ENCODE results near the gene PROM1. TPM values are rescaled to one million over a fixed set of nuclear protein-coding genes. Genes with fewer than 3 reads are reported as not detected.

PROM1 gene
- total RNA-seq, 2 experiments from 2014 or later: 0.34 to 0.56 TPM

- no peak overlapping the region for H3K4me3 Mint-ChIP-seq
- no peak overlapping the region for H3K27ac Mint-ChIP-seq
- peaks cover 10% of the 10 kb centered on the region for H3K27me3 Mint-ChIP-seq
- no peaks in the 10 kb centered on the region for H3K4me1 Mint-ChIP-seq
- H3K9me3 Mint-ChIP-seq: no peaks in the 10 kb centered on the region
- H3K36me3 Mint-ChIP-seq: no peaks in the 10 kb centered on the region
- no peak for DNase-seq
These were observed 107.1 kb downstream of the PROM1 start for GRCh38 chr4:15976456-15977447.

- H3K36me3 Mint-ChIP-seq: no peaks in the 10 kb centered on the region
- no peak overlapping the region for H3K4me3 Mint-ChIP-seq
- no peaks in the 10 kb centered on the region for H3K4me1 Mint-ChIP-seq
- no peak for DNase-seq
- H3K27me3 Mint-ChIP-seq: no peaks in the 10 kb centered on the region
- no peaks in the 10 kb centered on the region for H3K9me3 Mint-ChIP-seq
- no peak overlapping the region for H3K27ac Mint-ChIP-seq
These were observed 112.6 kb downstream of the PROM1 start for GRCh38 chr4:15971068-15971801.

GRCh38 chr4:15968551-15969300 lies 115.1 kb downstream of the PROM1 start:
- no peak overlapping the region for H3K27ac Mint-ChIP-seq
- H3K9me3 Mint-ChIP-seq: no peaks in the 10 kb centered on the region
- H3K4me3 Mint-ChIP-seq: no peak overlapping the region
- no peaks in the 10 kb centered on the region for H3K27me3 Mint-ChIP-seq
- no peak for DNase-seq
- peaks cover 5% of the 10 kb centered on the region for H3K4me1 Mint-ChIP-seq
- no peaks in the 10 kb centered on the region for H3K36me3 Mint-ChIP-seq

GRCh38 chr4:15965325-15965724 lies 118.5 kb downstream of the PROM1 start:
- Mint-ChIP-seq H3K27me3 (no peaks in the 10 kb centered on the region), H3K4me3 (no peak overlapping the region), H3K27ac (no peak overlapping the region), H3K4me1 (peaks cover 30% of the 10 kb centered on the region), H3K36me3 (no peaks in the 10 kb centered on the region), H3K9me3 (no peaks in the 10 kb centered on the region)
- no peak for DNase-seq

GRCh38 chr4:15964159-15964558 lies 119.7 kb downstream of the PROM1 start:
- peak overlapping the region; percentile 66 for H3K27ac Mint-ChIP-seq
- H3K4me1 Mint-ChIP-seq: peaks cover 30% of the 10 kb centered on the region

GRCh38 chr4:15963576-15963975 lies 120.2 kb downstream of the PROM1 start:
- DNase-seq: peak; percentile 80
- Mint-ChIP-seq H3K4me3 (peak overlapping the region; percentile 75), H3K27me3 (no peaks in the 10 kb centered on the region), H3K27ac (peak overlapping the region; percentile 91), H3K4me1 (peaks cover 36% of the 10 kb centered on the region), H3K36me3 (no peaks in the 10 kb centered on the region), H3K9me3 (no peaks in the 10 kb centered on the region)

More at GRCh38 chr4:15964159-15964558, 119.7 kb downstream of the PROM1 start:
- DNase-seq: no peak
- H3K36me3 Mint-ChIP-seq: no peaks in the 10 kb centered on the region
- no peaks in the 10 kb centered on the region for H3K27me3 Mint-ChIP-seq
- no peaks in the 10 kb centered on the region for H3K9me3 Mint-ChIP-seq
- H3K4me3 Mint-ChIP-seq: no peak overlapping the region

- Mint-ChIP-seq H3K4me3 (peak within 1 kb of the TSS; percentile 75), H3K9me3 (no peaks in the 10 kb centered on the region), H3K4me1 (peaks cover 36% of the 10 kb centered on the region), H3K27me3 (no peaks in the 10 kb centered on the region), H3K36me3 (no peaks in the 10 kb centered on the region), H3K27ac (peak within 1 kb of the TSS; percentile 91)
- peak; percentile 83 for DNase-seq
These were observed 120.8 kb downstream of the PROM1 start, which contains the start of gene FGFBP2 for GRCh38 chr4:15963001-15963451. FGFBP2 (minus strand) TSS chr4:15963175; CDS start chr4:15963129, 46 bp downstream.

GRCh38 chr4:15961781-15962510 lies 121.9 kb downstream of the PROM1 start:
- peak; percentile 50 for DNase-seq
- Mint-ChIP-seq H3K9me3 (no peaks in the 10 kb centered on the region), H3K27me3 (no peaks in the 10 kb centered on the region), H3K36me3 (no peaks in the 10 kb centered on the region), H3K4me3 (peak overlapping the region; percentile 75), H3K27ac (peak overlapping the region; percentile 64), H3K4me1 (peaks cover 36% of the 10 kb centered on the region)

GRCh38 chr4:15958562-15958961 lies 125.3 kb downstream of the PROM1 start:
- peak; percentile 16 for DNase-seq

GRCh38 chr4:15956179-15956850 lies 127.5 kb downstream of the PROM1 start:
- no peak overlapping the region for H3K4me3 Mint-ChIP-seq
- no peak overlapping the region for H3K27ac Mint-ChIP-seq
- peaks cover 20% of the 10 kb centered on the region for H3K4me1 Mint-ChIP-seq
- no peaks in the 10 kb centered on the region for H3K36me3 Mint-ChIP-seq
- H3K27me3 Mint-ChIP-seq: peaks cover 3% of the 10 kb centered on the region
- H3K9me3 Mint-ChIP-seq: no peaks in the 10 kb centered on the region
- peak; percentile 77 for DNase-seq

More at GRCh38 chr4:15958562-15958961, 125.3 kb downstream of the PROM1 start:
- H3K36me3 Mint-ChIP-seq: no peaks in the 10 kb centered on the region
- H3K9me3 Mint-ChIP-seq: no peaks in the 10 kb centered on the region
- peaks cover 3% of the 10 kb centered on the region for H3K27me3 Mint-ChIP-seq
- H3K4me3 Mint-ChIP-seq: no peak overlapping the region
- H3K27ac Mint-ChIP-seq: no peak overlapping the region
- H3K4me1 Mint-ChIP-seq: peaks cover 37% of the 10 kb centered on the region

- no peak for DNase-seq
- Mint-ChIP-seq H3K9me3 (no peaks in the 10 kb centered on the region), H3K27ac (no peak overlapping the region), H3K4me3 (no peak overlapping the region), H3K4me1 (peaks cover 18% of the 10 kb centered on the region), H3K27me3 (peaks cover 3% of the 10 kb centered on the region), H3K36me3 (no peaks in the 10 kb centered on the region)
These were observed 128.2 kb downstream of the PROM1 start for GRCh38 chr4:15955670-15956069.

- H3K27me3 Mint-ChIP-seq: peaks cover 3% of the 10 kb centered on the region
- no peaks in the 10 kb centered on the region for H3K36me3 Mint-ChIP-seq
- H3K27ac Mint-ChIP-seq: no peak overlapping the region
- DNase-seq: no peak
- H3K4me1 Mint-ChIP-seq: peaks cover 12% of the 10 kb centered on the region
- H3K9me3 Mint-ChIP-seq: no peaks in the 10 kb centered on the region
- no peak overlapping the region for H3K4me3 Mint-ChIP-seq
These were observed 130.2 kb downstream of the PROM1 start for GRCh38 chr4:15953625-15954024.

- Mint-ChIP-seq H3K36me3 (no peaks in the 10 kb centered on the region), H3K27ac (no peak overlapping the region), H3K9me3 (no peaks in the 10 kb centered on the region), H3K27me3 (peaks cover 3% of the 10 kb centered on the region), H3K4me3 (no peak overlapping the region), H3K4me1 (peaks cover 12% of the 10 kb centered on the region)
- no peak for DNase-seq
These were observed 132.0 kb downstream of the PROM1 start for GRCh38 chr4:15951781-15952180.
